Ecto neural progenitor cell (in vitro differentiated cells): Measurements from ENCODE around the gene OLFM1.
A peak's percentile ranks its signal among the peaks of the same experiment; 100 is the strongest.

ENCODE experiments used
- DNase-seq: peaks from one replicate; pipeline ENCODE4 v3.0.0-alpha.2; 2018; ENCODE audit warnings: low spot score

OLFM1 gene

DNA sequence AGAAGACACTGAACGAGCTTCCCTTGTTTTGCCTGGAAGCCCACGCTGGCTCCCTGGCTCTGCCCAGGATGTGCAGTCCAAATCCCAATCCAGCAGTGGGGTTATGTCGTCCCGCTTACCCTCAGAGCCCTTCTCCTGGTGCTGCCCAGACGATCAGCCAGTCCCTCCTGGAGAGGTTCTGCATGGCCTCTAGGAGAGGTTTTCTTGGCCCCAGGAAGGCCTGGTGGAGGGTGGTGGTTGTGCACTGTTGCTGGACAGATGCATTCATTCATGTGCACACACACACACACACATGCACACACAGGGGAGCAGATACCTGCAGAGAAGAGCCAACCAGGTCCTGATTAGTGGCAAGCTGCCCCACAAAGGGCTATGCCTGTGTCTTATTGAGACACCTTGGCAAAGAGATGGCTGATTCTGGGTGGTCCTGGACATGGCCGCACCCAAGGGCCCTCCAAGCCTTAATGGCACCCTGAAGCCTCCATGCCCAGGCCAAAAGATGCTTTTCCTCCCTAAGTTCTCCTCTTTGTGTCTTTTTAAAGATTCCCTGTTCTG is 10.5 kb upstream of the OLFM1 start:
- DNase-seq, result peak; percentile 44

- DNase-seq, result peak; percentile 86
Observed at GRCh38 chr9:135077497-135078200, 9.8 kb upstream of the OLFM1 start.

- peak; percentile 40 for DNase-seq
Observed at GRCh38 chr9:135078361-135078821, 9.1 kb upstream of the OLFM1 start.

DNA sequence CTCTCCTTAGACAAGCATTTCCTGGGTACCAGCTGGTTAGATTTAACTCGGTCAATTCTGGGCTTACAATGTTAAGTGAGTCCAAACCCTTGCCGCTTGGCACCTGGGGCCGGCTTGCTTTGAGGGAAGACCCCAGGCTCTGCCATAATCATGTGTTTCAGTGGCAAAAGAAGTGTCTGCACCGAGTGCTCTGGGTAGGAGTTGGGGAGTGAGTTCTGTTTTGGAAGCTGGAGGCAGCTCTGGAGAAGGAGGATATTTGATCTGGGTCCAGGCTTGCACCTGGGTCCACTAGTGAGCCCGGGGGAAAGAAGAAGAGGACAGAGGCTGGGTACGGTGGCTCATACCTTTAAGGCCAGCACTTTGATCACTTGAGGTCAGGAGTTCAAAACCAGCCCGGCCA is 8.4 kb upstream of the OLFM1 start:
- DNase-seq, result peak; percentile 25

GRCh38 chr9:135079676-135080075 is 7.8 kb upstream of the OLFM1 start:
- DNase-seq, result peak; percentile 34

GRCh38 chr9:135080286-135081263 is 6.9 kb upstream of the OLFM1 start:
- peak; percentile 34 for DNase-seq

DNA sequence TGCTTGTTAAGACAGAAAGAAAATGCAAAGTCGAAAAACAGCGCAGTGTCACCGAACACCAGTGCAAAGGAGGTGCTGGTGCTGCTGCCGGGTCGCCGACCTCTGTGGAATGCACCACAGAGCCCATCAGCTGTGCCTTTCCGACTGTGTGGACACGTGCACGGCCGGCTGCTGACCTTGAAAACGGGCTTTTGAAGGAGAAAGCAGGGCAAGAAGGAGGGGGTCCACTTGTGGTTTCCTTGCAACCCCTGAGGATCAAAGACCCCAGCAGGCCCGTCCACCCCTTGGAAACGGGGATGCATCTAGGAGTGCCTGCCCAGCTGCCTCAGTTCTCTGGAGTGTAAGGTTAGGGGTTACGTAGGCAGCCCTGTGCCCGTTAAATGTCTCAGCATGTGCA is 6.2 kb upstream of the OLFM1 start:
- no peak for DNase-seq

DNA sequence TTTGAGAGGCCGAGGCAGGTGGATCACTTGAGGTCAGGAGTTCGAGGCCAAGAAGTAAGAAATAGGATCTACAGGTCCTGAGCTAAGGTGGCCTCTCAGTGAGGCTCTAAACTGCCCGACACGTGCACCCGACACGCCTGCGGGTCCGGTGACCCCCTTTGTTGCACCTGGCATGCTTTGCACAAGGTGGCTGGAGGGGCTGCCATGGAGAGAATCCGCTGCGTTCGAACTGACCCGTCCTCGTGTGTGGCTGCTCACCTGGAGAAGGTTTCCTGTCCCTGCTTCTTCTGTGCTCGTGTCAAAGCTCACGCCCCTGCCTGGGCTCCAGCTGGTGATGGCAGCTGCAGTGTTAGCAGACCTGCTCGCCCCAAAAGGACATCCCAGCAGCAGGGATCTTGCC is 5.7 kb upstream of the OLFM1 start:
- no peak for DNase-seq

DNA sequence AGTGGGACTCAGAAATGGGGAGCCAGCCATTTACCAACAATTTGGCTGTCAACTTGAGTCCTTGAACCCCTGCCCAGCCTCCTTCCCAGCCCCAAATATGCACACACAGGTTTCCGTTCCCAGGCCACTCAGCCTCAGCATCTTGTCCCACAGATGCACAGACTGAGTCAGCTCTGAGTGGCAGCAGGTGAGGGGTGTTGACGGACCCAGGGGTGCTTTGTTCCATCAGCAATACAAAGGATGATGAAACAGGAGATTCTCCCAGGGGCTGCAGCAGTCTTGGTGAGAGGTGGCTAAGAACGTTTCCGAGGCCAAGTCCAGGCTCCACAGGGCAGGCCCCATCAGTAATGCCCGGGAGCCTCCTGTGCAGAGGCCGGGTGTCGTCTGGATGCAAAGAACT is 4.9 kb upstream of the OLFM1 start:
- DNase-seq, result no peak

- no peak for DNase-seq
Observed at GRCh38 chr9:135083241-135083810, 4.1 kb upstream of the OLFM1 start.

DNA sequence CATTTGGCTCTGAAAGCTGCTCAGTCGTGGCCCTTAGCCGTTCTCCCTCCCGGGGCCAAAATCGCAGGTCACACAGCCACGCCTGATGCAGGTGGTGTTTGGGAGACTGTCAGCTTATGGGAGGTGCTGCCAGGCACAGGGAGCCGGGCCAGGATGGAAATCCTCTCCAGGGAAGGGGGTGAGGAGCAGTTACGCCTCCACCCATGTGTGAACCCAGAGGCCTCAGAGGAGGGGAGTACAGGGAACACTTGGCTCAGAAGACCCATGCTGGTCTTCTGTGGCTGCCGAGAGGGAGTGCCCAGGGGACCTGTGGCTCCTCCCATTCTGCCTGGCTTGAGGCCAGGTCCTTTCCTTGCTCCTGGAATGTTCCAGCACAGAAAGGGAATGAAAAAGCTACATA is 3.6 kb upstream of the OLFM1 start:
- DNase-seq, result no peak

DNA sequence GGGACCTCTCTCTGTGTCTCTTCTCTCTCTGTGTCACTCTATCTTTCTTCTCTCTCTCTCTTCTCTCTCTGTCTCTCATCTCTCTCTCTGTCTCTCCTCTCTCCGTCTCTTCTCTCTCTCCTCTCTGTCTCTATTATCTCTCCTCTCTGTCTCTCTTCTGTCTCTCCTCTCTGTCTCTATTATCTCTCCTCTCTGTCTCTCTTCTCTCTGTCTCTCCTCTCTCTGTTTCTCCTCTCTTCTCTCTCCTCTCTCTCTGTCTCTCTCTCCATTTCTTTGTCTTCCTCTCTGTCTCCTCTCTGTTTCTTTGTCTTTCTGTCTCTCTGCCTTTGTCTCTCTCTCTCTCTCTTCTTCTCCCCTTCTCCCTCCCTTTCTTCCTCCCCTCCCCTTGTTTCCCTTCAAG is 3.2 kb upstream of the OLFM1 start:
- DNase-seq, result no peak

- DNase-seq, result no peak
Observed at GRCh38 chr9:135084881-135085760, 2.3 kb upstream of the OLFM1 start.

GRCh38 chr9:135085830-135086546 is 1.5 kb upstream of the OLFM1 start:
- DNase-seq, result peak; percentile 92

- DNase-seq, result no peak
Observed at GRCh38 chr9:135086597-135087488, 625 bp upstream of the OLFM1 start.

- no peak for DNase-seq
Observed at GRCh38 chr9:135087899-135088347, 455 bp downstream of the OLFM1 start.

DNA sequence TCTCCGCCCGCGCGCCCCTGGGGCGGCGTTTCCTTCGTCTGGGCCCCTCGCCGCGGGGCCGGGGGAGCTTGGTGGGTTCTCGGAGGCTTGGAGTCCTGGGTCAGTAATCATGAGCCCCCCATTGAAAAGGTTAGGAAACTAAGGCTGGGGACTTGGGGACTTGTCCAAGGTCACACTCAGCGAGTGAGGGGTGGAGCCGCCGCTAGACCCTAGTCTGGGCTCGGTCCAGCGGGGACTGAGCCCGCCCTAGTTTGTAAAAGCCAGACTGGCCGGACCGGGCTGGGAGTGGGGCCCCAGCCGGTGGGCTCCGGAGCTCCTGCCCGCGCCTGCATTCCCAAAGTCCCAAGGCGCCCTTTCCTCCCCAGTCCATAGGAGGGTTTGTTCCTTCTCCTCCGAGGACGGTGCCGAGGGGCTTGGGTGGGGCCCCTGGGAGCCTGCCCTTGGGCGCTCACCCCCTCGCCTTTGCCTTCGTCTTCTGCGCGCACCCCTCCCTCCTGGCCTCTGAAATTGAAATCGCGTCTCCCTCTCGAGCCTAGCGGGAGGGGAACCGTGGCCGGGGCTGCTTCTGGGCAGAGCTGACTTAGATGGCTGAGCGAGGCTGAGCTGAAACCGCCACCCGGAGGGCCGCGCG is 995 bp downstream of the OLFM1 start:
- no peak for DNase-seq

DNA sequence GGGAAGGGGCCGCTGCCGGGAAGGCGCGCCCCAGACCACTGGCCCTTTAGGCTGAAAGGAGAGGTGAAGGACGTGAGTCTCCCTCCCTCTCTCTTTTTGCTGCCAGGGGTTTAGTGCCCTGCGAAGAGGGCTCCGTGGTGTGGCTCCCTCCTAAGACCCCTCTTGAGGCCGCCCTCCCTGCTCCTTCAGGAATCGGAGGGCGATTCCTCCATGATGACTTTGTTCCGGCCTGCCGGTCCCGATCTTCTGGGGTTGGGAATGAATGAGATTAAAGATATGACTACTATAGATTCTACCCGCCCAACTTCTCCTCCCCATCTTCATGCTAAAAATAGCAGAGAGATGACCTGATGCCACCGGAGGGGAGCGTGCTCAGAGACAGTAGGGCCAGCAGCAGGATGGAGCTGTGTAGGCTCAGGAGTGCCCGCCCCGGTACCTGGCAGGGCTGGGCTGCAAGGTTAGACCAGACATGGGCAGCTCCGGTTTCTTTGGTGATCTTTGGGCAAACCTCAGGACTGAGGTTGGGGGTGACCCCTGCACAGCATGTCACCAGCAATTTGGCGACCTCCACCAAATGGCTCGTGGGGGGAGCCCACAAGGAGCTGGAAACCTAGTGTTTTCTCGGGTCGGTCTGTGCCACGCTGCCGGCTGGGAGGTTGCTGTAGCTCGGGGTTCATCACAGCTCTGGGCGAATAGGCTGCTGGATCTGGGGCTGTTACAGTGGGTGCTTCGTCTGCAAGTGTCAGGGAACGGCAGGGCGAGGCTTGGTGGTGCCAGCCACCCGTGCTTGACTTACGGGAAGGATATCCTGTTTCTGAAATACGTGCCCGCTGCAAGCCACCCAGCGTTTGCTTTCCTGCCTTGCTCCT is 1.7 kb downstream of the OLFM1 start:
- DNase-seq, result no peak
